Measurements from ENCODE around the gene JARID2.

JARID2 gene

GRCh38 chr6:15270402-15270801 lies 24.5 kb downstream of the JARID2 start:
- Histone ChIP-seq H3K9ac (ENCODE audit: low read length) (no peak overlapping the region), H3K14ac (ENCODE audit: low read length in 2 of 2) (no peak overlapping the region), H3K4me1 (ENCODE audit: control insufficient read depth, insufficient read depth, low read depth, low read length) (peaks cover 21% of the 10 kb centered on the region), H2AK5ac (ENCODE audit: low read length, severe bottlenecking) (no peak overlapping the region), H2BK120ac (ENCODE audit: low read depth, low read length) (no peak overlapping the region), H3K27me3 (ENCODE audit: control insufficient read depth in 1 of 2, insufficient read depth in 1 of 2, low read length in 2 of 2) (no peaks in the 10 kb centered on the region), H3K27ac (ENCODE audit: low read length, poor library complexity, severe bottlenecking) (no peak overlapping the region), H3K18ac (ENCODE audit: low read depth in 1 of 2, low read length in 2 of 2) (no peak overlapping the region), H3K4me2 (ENCODE audit: low read length, poor library complexity, severe bottlenecking) (no peak overlapping the region), H4K8ac (ENCODE audit: low read length) (no peak overlapping the region), H3K9me3 (ENCODE audit: control insufficient read depth, low read length) (no peaks in the 10 kb centered on the region), H3K79me1 (replicated peaks; ENCODE audit: low read length, poor library complexity, severe bottlenecking) (peaks cover 24% of the 10 kb centered on the region), H2BK15ac (ENCODE audit: low read depth, poor library complexity, severe bottlenecking) (no peak overlapping the region), H2AFZ (ENCODE audit: low read depth, low read length) (no peak overlapping the region), H3K4ac (ENCODE audit: low read depth in 1 of 2, low read length in 2 of 2) (no peak overlapping the region), H4K91ac (ENCODE audit: low read length) (no peak overlapping the region), H2BK12ac (ENCODE audit: low read length in 2 of 2) (no peak overlapping the region), H3K23ac (ENCODE audit: low read length in 2 of 2) (no peak overlapping the region), H3K36me3 (ENCODE audit: control insufficient read depth in 1 of 2, insufficient read depth in 2 of 2, low read depth in 1 of 2, low read length in 2 of 2) (no peaks in the 10 kb centered on the region), H3K4me3 (ENCODE audit: insufficient read depth in 1 of 2, low read depth in 1 of 2, low read length in 2 of 2) (no peak overlapping the region), H2BK5ac (ENCODE audit: low read depth, low read length, poor library complexity, severe bottlenecking) (no peak overlapping the region)
- 100% methylated on average over 2 of the region's 2 CpGs for WGBS
- DNase-seq = no peak

GRCh38 chr6:15272562-15272961 lies 26.7 kb downstream of the JARID2 start:
- Histone ChIP-seq H3K9ac (ENCODE audit: low read length) (no peak overlapping the region), H2AFZ (ENCODE audit: low read depth, low read length) (no peak overlapping the region), H2AK5ac (ENCODE audit: low read length, severe bottlenecking) (no peak overlapping the region), H3K14ac (ENCODE audit: low read length in 2 of 2) (no peak overlapping the region), H3K27ac (ENCODE audit: low read length, poor library complexity, severe bottlenecking) (no peak overlapping the region), H3K23ac (ENCODE audit: low read length in 2 of 2) (no peak overlapping the region), H3K4me2 (ENCODE audit: low read length, poor library complexity, severe bottlenecking) (no peak overlapping the region), H4K8ac (ENCODE audit: low read length) (no peak overlapping the region), H2BK15ac (ENCODE audit: low read depth, poor library complexity, severe bottlenecking) (no peak overlapping the region), H3K18ac (ENCODE audit: low read depth in 1 of 2, low read length in 2 of 2) (no peak overlapping the region), H3K4me3 (ENCODE audit: insufficient read depth in 1 of 2, low read depth in 1 of 2, low read length in 2 of 2) (no peak overlapping the region), H3K4me1 (ENCODE audit: control insufficient read depth, insufficient read depth, low read depth, low read length) (peaks cover 14% of the 10 kb centered on the region), H2BK120ac (ENCODE audit: low read depth, low read length) (no peak overlapping the region), H3K36me3 (ENCODE audit: control insufficient read depth in 1 of 2, insufficient read depth in 2 of 2, low read depth in 1 of 2, low read length in 2 of 2) (no peaks in the 10 kb centered on the region), H3K4ac (ENCODE audit: low read depth in 1 of 2, low read length in 2 of 2) (no peak overlapping the region), H2BK5ac (ENCODE audit: low read depth, low read length, poor library complexity, severe bottlenecking) (no peak overlapping the region), H4K91ac (ENCODE audit: low read length) (no peak overlapping the region), H2BK12ac (ENCODE audit: low read length in 2 of 2) (no peak overlapping the region), H3K27me3 (ENCODE audit: control insufficient read depth in 1 of 2, insufficient read depth in 1 of 2, low read length in 2 of 2) (no peaks in the 10 kb centered on the region), H3K79me1 (replicated peaks; ENCODE audit: low read length, poor library complexity, severe bottlenecking) (peaks cover 28% of the 10 kb centered on the region), H3K9me3 (ENCODE audit: control insufficient read depth, low read length) (no peaks in the 10 kb centered on the region)
- WGBS = no CpG with 5 or more reads among the region's 1 CpG
- DNase-seq = no peak

GRCh38 chr6:15274692-15275387 lies 29.0 kb downstream of the JARID2 start:
- no peak overlapping the region for H2BK15ac ChIP-seq (ENCODE audit: low read depth, poor library complexity, severe bottlenecking)
- WGBS = 95% methylated on average over 2 of the region's 2 CpGs
- H3K4me2 ChIP-seq (ENCODE audit: low read length, poor library complexity, severe bottlenecking) = no peak overlapping the region
- DNase-seq = no peak
- H3K27me3 ChIP-seq (ENCODE audit: control insufficient read depth in 1 of 2, insufficient read depth in 1 of 2, low read length in 2 of 2) = no peaks in the 10 kb centered on the region
- no peak overlapping the region for H3K27ac ChIP-seq (ENCODE audit: low read length, poor library complexity, severe bottlenecking)
- no peaks in the 10 kb centered on the region for H3K36me3 ChIP-seq (ENCODE audit: control insufficient read depth in 1 of 2, insufficient read depth in 2 of 2, low read depth in 1 of 2, low read length in 2 of 2)
- peak overlapping the region; percentile 44 for H2AK5ac ChIP-seq (ENCODE audit: low read length, severe bottlenecking)
- H3K9ac ChIP-seq (ENCODE audit: low read length) = no peak overlapping the region
- no peak overlapping the region for H2BK5ac ChIP-seq (ENCODE audit: low read depth, low read length, poor library complexity, severe bottlenecking)
- no peak overlapping the region for H2BK12ac ChIP-seq (ENCODE audit: low read length in 2 of 2)
- H4K91ac ChIP-seq (ENCODE audit: low read length) = no peak overlapping the region
- no peak overlapping the region for H2AFZ ChIP-seq (ENCODE audit: low read depth, low read length)
- H3K18ac ChIP-seq (ENCODE audit: low read depth in 1 of 2, low read length in 2 of 2) = peak overlapping the region in 1 of 2 experiments; percentile 21
- H3K4me1 ChIP-seq (ENCODE audit: control insufficient read depth, insufficient read depth, low read depth, low read length) = peaks cover 8% of the 10 kb centered on the region
- H3K9me3 ChIP-seq (ENCODE audit: control insufficient read depth, low read length) = no peaks in the 10 kb centered on the region
- H3K4ac ChIP-seq (ENCODE audit: low read depth in 1 of 2, low read length in 2 of 2) = no peak overlapping the region
- no peak overlapping the region for H3K14ac ChIP-seq (ENCODE audit: low read length in 2 of 2)
- H2BK120ac ChIP-seq (ENCODE audit: low read depth, low read length) = peak overlapping the region; percentile 49
- no peak overlapping the region for H3K23ac ChIP-seq (ENCODE audit: low read length in 2 of 2)
- peaks cover 33% of the 10 kb centered on the region for H3K79me1 ChIP-seq (replicated peaks; ENCODE audit: low read length, poor library complexity, severe bottlenecking)
- H3K4me3 ChIP-seq (ENCODE audit: insufficient read depth in 1 of 2, low read depth in 1 of 2, low read length in 2 of 2) = no peak overlapping the region
- H4K8ac ChIP-seq (ENCODE audit: low read length) = no peak overlapping the region

GRCh38 chr6:15276036-15276985 lies 30.4 kb downstream of the JARID2 start:
- Histone ChIP-seq H4K8ac (ENCODE audit: low read length) (no peak overlapping the region), H3K27me3 (ENCODE audit: control insufficient read depth in 1 of 2, insufficient read depth in 1 of 2, low read length in 2 of 2) (no peaks in the 10 kb centered on the region), H3K79me1 (replicated peaks; ENCODE audit: low read length, poor library complexity, severe bottlenecking) (peaks cover 29% of the 10 kb centered on the region), H3K4me1 (ENCODE audit: control insufficient read depth, insufficient read depth, low read depth, low read length) (peaks cover 11% of the 10 kb centered on the region), H2AK5ac (ENCODE audit: low read length, severe bottlenecking) (no peak overlapping the region), H3K23ac (ENCODE audit: low read length in 2 of 2) (no peak overlapping the region), H3K14ac (ENCODE audit: low read length in 2 of 2) (no peak overlapping the region), H4K91ac (ENCODE audit: low read length) (no peak overlapping the region), H3K4me3 (ENCODE audit: insufficient read depth in 1 of 2, low read depth in 1 of 2, low read length in 2 of 2) (no peak overlapping the region), H3K9me3 (ENCODE audit: control insufficient read depth, low read length) (no peaks in the 10 kb centered on the region), H2BK15ac (ENCODE audit: low read depth, poor library complexity, severe bottlenecking) (no peak overlapping the region), H2AFZ (ENCODE audit: low read depth, low read length) (no peak overlapping the region), H3K18ac (ENCODE audit: low read depth in 1 of 2, low read length in 2 of 2) (peak overlapping the region in 1 of 2 experiments; percentile 33), H2BK120ac (ENCODE audit: low read depth, low read length) (no peak overlapping the region), H3K4ac (ENCODE audit: low read depth in 1 of 2, low read length in 2 of 2) (no peak overlapping the region), H3K9ac (ENCODE audit: low read length) (no peak overlapping the region), H3K36me3 (ENCODE audit: control insufficient read depth in 1 of 2, insufficient read depth in 2 of 2, low read depth in 1 of 2, low read length in 2 of 2) (no peaks in the 10 kb centered on the region), H3K4me2 (ENCODE audit: low read length, poor library complexity, severe bottlenecking) (no peak overlapping the region), H2BK12ac (ENCODE audit: low read length in 2 of 2) (no peak overlapping the region), H2BK5ac (ENCODE audit: low read depth, low read length, poor library complexity, severe bottlenecking) (no peak overlapping the region), H3K27ac (ENCODE audit: low read length, poor library complexity, severe bottlenecking) (no peak overlapping the region)
- DNase-seq = no peak
- 90% methylated on average over 7 of the region's 7 CpGs for WGBS

Data from mesenchymal stem cell (in vitro differentiated cells and primary cell).